K562 (cell line): ENCODE measurements around the gene SH3D19. TPM values are rescaled to one million over a fixed set of nuclear protein-coding genes. Genes with fewer than 3 reads are reported as not detected.

ENCODE experiments used
- ZNF444 ChIP-seq: fragments of 250-450 bp; sonication (Bioruptor Pico); IDR thresholded peaks from 2 replicates; pipeline ENCODE4 v1.4.0; 2020; ENCODE audit warnings: mild to moderate bottlenecking, moderate library complexity
- polyA plus RNA-seq, 8 experiments: library from polyadenylated mRNA; depleted of rRNA in 4 of 8; stranded (reverse) in 5 of 8; unstranded in 3 of 8; fragments of >200 nt; fragmentation: Nextera tagmentation in 2 of 8; fragmentation: Illumina TruSeq in 1 of 8; extraction: Ambion mirVana in 2 of 8; extraction: Trizol in 1 of 8; gene quantifications; 2 replicates each; pipeline versions ENCODE4 v1.2.1 to v1.2.3, GENCODE V29; 2011 to 2014; ENCODE audit warnings: inconsistent platforms in 1 of 8, missing spikeins in 1 of 8
- total RNA-seq, 7 experiments: library from RNA; depleted of rRNA in 6 of 7; stranded (reverse); fragments of >200 nt in 6 of 7; fragmentation: Illumina TruSeq in 2 of 7; extraction: Trizol in 2 of 7; gene quantifications; 2 replicates each; pipeline versions ENCODE4 v1.2.1 to v1.2.3, GENCODE V29; 2011 to 2021; ENCODE audit warnings: low replicate concordance in 1 of 7
- TF ChIP-seq, protein P1 (sequence below): fragments of 250-450 bp; sonication (Bioruptor Pico); IDR thresholded peaks from 2 replicates; pipeline ENCODE4 v1.5.0; 2021; ENCODE audit warnings: mild to moderate bottlenecking, moderate library complexity
- TF ChIP-seq, protein P2 (sequence below): fragments of 450-650 bp; formaldehyde crosslinking; IDR thresholded peaks from 2 replicates; pipeline ENCODE4 v1.4.0; 2020; ENCODE audit warnings: mild to moderate bottlenecking, mixed read lengths
- TF ChIP-seq, protein P3 (sequence below): fragments of 450-650 bp; IDR thresholded peaks from 2 replicates; pipeline ENCODE4 v1.6.1; 2016; ENCODE audit warnings: borderline replicate concordance

SH3D19 gene
- total and polyA plus RNA-seq, 9 of the 15 experiments (the other 6 are each of a cell fraction or from before 2014, with no cell fraction given), result 0.42 to 2.2 (median 1.1) TPM; not detected in 6

DNA sequence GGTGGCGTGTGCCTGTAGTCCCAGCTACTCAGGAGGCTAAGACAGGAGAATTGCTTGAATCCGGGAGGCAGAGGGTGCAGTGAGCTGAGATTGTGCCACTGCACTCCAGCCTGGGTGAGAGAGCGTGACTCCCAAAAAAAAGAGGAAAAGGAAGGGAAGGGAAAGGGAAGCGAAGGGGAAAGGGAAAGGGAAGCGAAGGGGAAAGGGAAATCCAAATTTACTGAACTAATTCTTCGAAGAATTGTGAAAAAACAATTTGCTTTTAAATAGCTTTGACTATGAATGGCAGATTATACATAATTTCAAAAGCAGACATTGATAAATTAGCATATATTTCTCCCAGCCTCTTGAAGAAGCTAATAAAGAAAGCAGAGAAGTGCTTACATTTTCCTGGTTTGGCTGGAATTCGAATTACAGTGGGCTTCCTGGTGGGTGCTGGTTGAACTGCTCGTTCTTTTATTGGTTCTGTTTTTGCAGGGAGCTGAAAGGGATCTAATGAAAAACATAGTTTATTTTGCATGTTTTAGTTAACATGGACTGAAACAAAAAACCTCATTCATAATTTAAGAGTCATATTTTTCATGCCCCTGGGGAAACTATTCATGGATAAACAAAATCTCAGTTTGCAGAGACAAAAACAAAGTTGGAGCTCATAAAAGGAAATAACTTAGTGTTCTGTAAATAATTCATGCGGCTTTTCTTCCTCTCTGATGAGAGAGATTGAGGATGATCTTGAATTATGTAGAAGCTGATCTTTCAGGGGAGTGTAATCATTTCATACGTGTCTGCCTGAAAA, 160.0 kb downstream of the SH3D19 start (continued):
- TF ChIP-seq, protein P1, sequence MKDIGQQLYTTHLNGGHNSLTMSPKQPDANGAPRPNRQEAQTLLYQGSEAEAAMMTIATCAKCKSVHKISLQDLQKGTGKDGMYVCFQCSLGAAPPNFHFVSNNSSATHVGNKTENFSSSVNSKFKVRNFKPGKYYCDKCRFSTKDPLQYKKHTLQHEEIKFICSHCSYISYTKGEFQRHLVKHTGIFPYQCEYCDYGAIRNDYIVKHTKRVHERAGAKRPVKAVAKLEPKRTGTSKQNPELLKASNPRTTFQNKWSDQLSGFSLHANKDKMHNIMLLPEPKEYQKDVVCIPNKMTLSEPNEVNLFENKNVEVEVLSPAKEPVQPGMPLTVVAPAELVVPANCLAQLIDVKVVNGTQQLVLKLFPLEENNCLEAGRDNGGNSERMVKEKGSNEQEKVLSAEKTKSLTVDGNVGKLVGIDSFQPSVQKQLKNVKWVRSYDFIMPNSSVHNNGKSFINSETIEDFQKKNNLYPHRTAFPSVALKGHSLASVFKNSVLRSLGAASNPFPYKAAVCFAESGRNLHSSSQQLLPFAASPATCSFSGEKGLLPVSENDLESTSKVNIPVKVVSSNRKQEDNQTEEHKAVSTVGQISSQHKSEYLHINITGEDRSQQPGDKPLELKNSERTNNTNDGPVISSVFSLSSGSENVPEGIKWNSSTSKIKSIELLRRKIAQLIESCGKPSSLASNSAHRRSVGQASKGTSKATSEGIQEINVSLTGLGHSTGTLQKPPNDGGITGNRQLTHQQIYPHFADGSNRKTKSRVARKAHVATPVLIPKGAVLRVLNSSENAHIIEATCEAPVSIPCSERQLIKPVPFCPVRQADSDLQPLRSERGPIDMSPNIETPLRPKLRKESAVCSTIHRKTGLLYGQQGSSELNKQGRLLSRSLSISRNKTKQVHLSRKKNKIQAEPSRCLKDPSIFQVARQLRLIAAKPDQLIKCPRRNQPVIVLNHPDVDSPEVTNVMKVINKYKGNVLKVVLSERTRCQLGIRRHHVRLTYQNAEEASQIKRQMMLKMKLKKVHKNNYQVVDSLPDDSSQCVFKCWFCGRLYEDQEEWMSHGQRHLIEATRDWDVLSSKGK (CRISPR knock-in tag), result no peak
- TF ChIP-seq, protein P2, sequence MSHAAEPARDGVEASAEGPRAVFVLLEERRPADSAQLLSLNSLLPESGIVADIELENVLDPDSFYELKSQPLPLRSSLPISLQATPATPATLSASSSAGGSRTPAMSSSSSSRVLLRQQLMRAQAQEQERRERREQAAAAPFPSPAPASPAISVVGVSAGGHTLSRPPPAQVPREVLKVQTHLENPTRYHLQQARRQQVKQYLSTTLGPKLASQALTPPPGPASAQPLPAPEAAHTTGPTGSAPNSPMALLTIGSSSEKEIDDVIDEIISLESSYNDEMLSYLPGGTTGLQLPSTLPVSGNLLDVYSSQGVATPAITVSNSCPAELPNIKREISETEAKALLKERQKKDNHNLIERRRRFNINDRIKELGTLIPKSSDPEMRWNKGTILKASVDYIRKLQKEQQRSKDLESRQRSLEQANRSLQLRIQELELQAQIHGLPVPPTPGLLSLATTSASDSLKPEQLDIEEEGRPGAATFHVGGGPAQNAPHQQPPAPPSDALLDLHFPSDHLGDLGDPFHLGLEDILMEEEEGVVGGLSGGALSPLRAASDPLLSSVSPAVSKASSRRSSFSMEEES (CRISPR knock-in tag), result no peak
- TF ChIP-seq ZNF444 (CRISPR knock-in tag), result no peak
- TF ChIP-seq, protein P3, sequence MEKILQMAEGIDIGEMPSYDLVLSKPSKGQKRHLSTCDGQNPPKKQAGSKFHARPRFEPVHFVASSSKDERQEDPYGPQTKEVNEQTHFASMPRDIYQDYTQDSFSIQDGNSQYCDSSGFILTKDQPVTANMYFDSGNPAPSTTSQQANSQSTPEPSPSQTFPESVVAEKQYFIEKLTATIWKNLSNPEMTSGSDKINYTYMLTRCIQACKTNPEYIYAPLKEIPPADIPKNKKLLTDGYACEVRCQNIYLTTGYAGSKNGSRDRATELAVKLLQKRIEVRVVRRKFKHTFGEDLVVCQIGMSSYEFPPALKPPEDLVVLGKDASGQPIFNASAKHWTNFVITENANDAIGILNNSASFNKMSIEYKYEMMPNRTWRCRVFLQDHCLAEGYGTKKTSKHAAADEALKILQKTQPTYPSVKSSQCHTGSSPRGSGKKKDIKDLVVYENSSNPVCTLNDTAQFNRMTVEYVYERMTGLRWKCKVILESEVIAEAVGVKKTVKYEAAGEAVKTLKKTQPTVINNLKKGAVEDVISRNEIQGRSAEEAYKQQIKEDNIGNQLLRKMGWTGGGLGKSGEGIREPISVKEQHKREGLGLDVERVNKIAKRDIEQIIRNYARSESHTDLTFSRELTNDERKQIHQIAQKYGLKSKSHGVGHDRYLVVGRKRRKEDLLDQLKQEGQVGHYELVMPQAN, result no peak
